GM19324 (cell line): ENCODE results near the gene DAP.
"Not testable (repeated sequence)": the region's sequence is repeated elsewhere in the genome, so short reads cannot be mapped to it uniquely, and the experiment has no call there.

ENCODE experiments used
- ATAC-seq: cut with Tn5 transposase; IDR thresholded peaks from one replicate; pipeline ENCODE4 v1.9.1; 2021; ENCODE audit warnings: mild to moderate bottlenecking, moderate library complexity; ENCODE audit not compliant: unreplicated experiment, low FRiP score

DAP gene

DNA sequence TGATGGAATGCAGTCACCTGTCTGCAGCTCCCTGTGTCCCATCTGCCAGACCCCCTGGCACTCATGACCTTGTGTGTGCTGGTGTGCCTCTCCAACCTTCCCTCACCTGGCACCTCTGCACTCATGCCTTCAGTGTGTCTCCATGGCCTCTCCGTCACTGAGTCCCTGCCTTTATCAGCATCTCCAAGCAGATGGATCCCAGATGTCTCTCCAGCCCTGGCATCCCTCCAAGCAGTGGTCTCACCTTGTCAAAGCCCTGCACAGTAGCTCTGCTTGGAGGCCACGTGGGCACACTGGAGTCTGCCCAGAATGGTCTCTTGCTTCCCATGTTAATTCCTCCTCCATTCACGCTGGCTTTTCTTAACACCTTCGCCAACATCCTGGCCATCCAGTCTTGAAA is 84.8 kb downstream of the DAP start:
- ATAC-seq, result no peak

DNA sequence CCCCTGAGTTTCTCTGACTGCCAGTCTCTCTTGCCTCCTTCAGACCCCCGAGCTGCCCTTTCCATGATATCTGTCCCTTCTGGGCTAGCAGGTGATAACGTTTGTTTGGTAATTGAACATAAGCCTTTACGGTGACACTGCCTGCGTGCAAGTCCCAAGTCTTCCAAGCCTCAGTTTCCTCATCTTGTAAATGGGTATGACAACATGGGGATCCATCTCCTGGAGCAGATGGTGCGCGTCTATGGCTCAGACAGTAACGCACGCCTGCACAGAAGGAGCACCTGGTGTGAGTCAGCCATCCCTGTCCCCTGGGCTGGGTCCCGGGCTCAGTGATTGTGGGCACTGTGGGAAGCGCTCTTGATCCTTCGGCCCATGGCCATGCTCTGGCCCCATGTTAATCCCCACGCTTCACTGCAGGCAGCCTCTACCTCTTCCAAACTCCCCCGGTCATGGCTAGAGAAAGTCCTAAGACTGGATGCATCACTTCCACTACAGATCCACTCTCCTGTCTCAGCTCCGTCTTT is 85.8 kb downstream of the DAP start:
- ATAC-seq, result no peak

DNA sequence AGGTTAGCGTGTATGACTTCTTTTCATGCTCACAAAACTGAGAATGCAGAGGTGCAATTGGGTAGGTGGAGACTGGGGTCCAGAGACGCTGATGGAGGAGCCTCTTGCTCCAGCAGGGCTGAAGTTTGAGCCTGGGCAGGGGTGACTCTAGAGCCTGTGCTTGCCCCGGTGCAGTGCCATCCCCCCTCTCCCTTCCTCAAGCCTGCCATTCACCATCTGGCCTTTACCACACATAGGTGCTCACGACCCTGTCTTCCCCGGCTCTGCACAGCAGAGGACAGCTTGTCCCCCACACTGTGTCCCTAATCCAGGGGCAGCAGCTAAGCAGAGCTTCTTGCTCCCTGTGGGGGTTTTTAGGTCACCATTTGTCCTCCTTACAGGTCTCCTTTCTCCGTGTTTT is 86.5 kb downstream of the DAP start:
- ATAC-seq, result no peak

DNA sequence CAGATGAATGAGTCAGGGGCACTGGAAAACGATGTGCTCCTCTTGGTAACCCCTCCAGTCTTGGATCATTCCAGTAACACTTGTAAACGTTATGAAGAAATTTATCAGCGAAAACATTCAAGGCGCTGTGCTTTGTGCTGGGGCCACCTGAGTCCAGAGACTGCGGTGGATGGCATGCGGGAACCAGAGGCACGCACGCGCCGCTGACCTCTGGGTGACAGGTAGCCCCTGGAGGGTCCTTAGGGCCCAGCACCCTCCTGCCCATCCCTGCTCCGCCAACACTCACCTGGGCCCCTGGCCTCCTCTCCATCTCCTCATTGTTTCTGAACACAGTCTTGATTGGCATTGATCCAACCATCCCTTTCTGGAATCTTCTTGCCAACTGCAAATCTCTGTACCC is 86.9 kb downstream of the DAP start:
- ATAC-seq, result no peak

DNA sequence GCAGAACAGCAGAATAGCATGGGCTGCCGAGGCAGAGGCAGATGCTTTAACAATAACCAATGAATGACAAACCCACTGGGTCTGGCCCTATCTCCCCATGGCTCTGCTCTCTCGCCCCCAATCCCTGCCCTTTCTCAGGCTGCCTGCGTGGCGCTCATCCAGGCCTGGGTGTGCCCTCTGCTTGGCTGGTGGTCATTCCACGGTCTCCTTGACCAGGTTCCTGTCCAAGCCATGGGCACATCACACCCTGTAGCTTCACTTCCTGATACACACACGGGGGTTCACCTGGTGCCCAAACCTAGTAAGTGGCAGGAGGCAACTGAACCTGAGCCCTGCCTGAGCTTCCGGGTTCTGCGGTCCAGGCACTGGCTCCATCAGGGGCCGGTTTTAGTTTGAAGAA is 87.6 kb downstream of the DAP start:
- no peak for ATAC-seq

DNA sequence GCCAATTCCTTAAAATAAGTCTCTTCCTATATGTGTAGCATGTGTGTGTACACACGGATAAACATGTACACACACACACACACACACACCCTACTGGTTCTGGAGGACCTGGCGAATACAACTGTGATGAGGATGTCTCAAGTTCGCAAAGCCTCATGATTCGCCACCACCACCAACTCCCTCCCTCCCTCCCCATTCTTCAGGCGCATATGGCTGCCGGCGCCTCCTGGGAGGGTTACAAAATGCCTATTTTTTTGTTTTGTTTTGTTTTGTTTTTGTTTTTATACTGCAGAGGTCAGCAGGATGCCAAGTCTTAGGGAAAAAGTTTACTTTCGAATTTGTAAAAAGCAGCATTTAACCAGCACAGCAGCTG is 88.0 kb downstream of the DAP start:
- no peak for ATAC-seq

DNA sequence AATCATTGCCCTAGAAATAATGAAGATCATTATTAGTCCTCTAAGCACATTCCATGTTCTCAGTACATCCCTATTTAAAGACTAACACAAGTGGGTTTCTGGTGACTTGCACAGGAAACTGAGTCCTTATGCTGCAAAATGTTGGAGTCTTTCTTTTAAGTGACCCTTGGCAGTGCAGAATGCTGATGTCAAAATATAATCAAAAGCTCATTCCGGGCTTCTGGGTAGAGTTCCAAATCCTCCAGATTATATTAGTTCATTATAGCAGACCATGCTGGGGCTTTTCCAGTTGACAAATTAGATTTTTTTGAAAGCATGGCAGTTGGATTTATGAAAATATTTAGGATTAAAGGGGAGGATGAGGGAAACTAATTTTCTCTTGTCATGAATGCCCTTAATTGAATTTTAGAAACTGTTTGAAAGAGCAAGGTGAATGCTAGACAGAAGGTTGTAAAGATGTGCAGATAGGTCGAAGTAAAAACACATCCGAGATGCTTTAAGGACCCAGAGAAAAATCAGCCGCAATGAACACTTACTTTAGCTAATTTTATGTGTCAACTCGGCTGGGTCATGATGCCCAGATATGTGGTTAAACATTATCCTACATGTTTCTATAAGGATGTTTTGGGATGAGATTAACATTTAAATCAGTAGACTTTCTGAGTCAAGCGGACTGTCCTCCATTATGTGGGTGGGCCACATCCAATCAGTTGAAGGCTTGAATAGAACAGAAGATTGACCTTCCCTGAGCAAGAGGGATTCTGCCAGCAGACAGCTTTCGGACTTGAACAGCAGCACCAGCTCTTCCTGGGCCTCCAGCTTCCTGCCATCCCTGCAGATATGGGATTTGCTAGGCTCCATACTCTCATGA is 88.7 kb downstream of the DAP start:
- ATAC-seq, result no peak

DNA sequence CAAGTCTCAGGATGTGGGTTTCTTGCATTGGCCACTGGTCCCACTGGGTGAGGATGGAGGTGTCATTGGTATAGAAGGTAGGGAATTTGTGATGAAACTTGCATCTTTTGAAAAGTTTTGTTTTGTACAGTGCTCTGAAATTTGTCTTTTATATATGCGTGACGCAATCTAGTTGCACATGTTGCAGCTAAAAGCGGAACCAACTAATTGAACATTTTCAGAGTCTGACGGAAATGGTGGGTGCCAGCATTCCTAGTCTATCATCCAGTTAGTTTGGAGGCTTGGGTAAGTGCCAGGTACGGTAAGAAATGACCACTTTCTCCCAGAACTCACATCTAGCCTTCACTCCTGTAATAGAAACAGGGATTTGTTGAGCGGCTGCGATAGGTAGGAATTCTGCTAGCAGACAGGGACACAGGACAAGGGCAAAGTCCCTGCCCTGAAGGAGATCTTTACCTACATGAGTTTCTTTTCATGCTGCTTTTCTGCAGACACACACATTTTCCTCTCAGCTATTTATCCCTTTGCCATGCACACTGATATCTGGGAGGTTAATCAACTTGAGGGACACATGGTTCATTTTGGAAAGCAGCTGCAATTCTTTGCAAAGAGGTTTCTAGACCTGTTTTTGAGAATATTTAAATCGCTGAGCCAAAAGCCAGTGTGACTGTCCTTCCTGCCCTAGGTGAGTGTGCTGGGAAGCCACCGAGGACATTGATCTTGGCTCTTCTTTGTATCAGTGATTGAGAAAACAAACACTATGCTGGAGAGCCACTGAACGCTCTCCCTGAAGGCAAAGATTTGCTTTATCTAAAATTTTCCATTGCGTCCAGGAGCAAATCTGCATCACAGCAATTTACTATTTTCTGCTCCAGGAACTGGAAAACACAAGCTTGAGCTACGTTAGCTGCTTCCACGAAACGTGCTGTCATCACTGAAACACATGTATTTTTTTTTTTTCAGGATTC is 89.7 kb downstream of the DAP start:
- ATAC-seq, result no peak

DNA sequence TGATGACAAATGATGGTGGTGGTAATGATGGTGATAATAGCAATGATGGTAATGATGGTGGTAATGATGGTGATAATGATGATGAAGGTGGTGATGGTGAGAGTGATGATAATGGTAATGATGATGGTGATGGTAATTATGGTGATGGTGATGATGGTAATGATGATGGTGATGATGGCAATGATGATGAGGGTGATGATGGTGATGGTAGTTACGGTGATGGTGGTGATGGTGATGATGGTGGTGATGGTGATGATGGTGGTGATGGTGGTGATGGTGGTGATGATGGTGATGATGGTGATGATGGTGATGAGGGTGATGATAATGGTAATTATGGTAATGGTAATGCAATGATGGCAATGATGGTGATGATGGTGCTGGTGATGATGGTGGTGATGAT is 91.1 kb downstream of the DAP start:
- ATAC-seq, result no peak

DNA sequence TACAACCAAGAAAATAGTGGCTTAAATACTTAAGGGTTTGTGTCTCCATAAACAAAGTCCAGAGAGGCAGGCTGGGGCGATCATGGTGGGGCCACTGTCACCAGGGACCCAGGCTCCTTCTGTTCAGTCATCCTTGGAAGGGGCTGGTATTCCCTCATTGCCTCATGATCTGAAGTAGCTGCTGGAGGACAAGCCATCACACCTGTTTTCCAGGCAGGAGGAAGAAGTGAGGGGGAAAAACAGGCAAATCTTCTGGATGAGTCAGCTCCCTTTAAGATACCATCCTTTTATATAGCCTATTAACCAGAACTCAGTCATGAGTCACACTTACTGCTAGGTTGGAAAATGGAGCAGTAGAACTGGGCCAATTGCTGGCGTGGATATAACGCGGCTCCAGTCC is 92.3 kb downstream of the DAP start:
- ATAC-seq, result no peak

DNA sequence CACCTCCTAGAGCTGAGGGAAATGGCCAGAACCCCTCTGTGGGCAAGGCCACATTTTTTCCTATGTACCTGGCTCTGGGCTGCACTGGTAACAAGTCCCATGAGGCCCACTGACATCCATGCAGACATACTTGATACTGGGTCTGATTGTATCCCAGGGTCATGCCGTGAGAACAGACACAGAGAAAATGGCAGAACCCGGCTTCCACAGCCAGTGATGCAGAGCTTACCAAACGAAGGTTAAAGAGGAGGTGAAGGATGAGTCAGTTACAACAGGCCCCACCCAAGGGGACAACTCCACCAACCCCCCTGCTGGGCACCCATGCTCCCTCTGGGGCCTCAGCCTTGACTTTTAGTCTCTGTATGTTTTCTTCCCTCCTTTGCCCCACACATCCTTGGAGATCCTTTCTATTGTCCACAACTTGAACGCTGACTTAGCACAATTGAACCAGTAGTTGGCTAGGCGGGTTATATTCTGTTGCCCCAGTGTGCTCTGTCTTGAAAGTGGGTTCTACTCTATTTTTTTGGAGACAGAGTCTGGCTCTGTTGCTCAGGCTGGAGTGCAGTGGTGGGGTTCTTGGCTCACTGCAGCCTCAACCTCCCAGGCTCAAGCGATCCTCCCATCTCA is 93.5 kb downstream of the DAP start:
- no peak for ATAC-seq

DNA sequence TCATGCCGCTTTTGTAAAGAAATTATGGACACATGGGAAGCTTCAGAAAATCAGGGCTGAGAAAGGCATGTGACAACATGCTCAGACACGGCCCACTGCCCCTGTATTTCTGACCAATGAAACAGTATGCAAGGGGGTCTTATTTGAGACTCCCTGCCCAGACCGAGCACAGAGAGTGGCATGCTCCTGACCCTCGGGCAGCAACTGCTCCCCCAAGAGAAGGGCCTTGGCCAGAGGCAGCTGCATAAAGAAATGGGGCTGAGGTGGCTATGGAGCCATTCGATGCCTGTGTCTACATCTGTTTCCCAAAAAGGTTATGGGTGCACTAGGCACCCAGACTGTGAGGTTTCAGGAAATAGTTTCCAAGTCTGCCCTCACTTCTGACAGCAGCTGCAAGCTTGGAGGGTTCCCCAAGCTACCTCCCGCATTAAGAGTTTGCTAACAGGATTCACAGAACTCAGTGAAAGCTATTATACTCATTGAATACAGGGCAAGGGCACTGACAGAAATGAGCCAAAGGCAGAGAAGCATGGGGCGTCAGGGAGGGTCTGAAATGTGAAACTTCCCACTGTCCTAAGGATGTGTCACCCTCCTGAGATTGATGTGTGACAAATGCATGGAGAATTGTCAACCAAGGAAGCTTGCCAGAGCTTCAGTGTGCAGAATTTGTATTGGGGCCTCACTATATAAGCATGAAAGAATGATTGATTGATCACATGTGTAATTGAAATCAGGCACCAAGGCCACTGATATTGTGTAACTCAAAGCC is 94.3 kb downstream of the DAP start:
- ATAC-seq, result no peak

DNA sequence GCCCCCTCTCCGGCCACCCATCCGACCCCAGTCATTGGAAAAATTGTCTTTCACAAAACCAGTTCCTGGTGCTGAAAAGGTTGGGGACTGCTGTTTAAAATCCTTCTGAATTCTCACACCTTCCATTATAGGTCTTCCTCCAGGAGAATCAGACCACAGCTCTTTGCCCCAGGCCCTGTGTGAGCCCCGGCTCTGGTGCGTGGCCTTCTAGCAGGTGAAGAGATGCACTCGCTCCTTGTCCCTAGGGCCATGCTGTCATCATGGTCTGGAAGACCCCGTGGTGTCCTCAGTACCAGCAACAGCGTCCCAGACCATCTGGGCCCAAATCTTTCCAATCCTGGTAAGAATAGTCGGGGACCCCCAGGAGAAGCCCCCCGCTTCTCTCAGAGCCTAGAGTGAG is 95.2 kb downstream of the DAP start:
- no peak for ATAC-seq

DNA sequence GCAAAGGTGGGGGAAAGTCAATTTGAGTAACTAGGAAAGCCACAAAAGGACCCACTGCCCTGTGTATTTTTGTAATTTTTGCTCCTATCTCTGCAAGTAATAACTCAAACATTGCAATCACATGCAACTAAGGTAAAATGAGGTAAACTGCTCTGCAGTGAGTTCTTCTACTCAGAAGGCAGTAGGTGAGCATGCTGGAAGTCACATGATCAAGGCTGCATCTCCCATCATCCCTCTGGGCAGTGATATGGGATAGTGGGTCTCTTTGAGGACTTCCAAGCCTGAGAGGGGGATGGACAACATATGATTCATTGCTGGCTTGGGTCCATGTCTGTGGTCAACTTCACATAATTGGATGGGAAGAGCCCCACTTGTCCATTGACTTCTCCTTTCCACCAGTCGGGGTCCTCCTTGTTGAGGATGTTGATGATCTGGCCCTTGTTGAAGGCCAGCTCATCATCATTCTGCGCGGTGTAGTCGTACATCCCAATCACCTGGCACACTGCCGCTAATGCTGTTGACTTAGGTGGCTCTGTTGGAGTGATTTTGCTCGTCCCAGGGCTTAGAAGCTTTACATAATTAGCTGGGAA is 96.8 kb downstream of the DAP start:
- ATAC-seq, result not testable (repeated sequence)

DNA sequence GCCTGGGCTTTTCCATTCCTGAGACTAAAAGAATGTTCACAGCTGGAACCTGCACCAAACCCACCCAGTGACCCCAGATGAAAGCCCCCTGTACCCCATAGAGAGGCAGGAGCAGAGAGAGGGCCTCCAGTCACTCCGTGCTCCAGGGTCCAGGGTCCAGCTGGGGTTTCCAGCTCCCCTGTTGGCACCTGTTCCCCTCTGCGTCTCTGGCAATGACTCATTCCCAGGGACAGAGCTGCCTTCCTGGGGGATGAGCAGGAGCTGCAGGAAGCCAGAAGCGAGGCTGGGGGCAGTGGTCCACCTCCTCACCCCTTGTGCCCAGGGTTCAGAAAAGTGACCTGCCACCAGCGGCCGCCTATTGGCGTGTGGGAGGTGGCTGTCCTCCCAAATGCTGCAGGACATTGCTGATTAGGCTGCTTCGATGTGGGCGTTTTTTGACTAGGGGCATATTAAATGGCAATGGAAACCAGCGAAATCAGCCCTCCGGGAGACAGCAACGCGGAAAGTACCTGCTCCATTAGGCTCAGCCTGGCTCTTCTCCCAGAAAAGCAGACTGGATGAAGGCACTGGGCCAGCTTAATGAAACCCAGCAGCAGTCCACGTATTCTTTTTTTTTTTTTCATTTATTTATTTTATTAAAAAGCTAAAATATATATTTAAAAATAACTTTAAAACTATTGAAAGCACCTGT is 97.4 kb downstream of the DAP start:
- no peak for ATAC-seq

DNA sequence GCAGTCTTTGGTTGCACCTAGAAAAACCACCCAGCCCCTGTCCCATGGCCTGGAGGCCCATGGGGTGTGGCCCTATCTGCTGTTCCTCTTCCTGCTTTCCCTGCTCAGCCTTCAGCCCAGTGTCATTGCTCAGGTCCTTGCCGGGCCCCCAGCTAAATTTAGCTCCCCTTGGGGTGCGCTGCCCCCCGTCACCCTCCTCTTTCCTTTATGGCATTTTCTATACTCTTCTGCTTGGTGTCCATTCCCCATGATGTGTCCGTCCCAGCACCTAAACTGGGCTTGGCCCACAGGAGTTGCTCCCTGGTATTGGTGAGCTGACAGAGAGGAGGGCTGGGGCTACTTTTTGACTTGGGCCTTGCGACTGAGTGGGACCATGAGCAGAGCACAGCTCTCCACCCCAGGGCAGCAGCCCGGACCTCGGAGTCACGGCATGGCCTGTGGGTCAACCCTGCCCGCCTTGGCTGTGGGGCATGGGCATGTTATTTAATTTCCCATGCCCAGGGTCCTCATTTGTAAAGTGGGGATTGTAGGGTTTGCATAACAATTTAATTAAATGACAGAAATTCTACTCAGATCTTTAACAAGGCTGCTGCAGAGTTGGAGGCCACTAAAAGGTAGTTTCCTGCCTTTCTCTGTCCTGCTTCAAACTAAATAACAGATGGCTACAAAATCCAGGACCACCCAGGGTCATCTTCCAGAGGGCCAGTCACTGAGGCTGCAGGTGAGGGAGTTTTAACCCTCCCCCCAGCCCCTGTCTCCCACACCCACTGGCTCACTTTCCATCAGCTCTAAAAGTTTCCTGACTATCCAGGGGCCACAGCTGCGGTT is 98.2 kb downstream of the DAP start:
- no peak for ATAC-seq

DNA sequence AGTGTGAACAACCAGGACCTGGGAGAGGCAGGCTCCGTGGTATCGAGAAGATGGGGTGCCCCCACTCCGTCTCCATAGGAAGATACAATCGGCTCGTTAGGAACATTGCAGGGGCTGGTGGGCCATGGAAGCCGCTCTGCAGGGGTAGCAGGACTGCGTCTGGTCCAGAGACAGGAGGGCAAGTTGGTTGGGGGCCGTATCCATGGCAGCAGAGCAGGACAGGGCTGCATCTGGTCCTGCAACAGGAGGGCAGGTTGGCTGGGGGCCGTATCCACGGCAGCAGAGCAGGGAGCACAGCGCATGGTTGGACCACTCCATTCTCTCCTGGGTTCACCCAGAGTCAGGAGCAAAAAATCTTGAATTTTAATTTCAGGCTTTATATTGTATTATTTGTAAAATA is 99.0 kb downstream of the DAP start:
- no peak for ATAC-seq

DNA sequence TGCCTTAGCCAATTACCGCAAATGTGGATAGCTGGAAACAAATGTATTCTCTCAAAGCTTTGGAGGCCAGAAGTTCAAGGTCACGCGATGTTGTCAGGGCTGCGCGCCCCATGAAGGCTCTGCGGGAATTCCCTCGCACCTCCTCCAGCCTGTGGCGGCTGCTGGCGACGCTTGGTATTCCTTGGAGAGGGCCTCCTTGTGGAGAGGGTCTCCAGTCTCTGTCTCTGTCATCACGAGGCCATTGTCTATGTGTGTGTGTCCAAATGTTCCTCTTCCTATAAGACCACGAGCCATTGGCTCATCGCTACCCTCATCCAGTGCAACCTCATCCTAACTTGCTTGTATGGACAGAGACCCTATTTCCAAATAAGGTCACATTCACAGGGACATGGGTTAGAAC is 99.6 kb downstream of the DAP start:
- ATAC-seq, result no peak
